HCT116 (cell line): ENCODE measurements around the gene PLEKHA8. TPM values are rescaled to one million over a fixed set of nuclear protein-coding genes. Genes with fewer than 3 reads are reported as not detected.

ENCODE experiments used
- ATAC-seq: fragments of 200-7000 bp; cut with Tn5 transposase; 2 replicates; pipeline ENCODE4 v1.9.1; 2020; ENCODE audit warnings: mild to moderate bottlenecking, moderate library complexity
- BruUV-seq: library from RNA; stranded (reverse); fragments of 400-500 nt; replicated peaks from 2 replicates; lab custom pipeline; 2021; lab: Mats Ljungman, UMichigan
- CTCF ChIA-PET: fragments of 300-600 bp; sonication (Branson Sonifier 250); formaldehyde crosslinking; loops from one replicate; lab custom pipeline; 2021; ENCODE audit warnings: antibody characterized with exemption; lab: Charles Lee
- POLR2A ChIA-PET: fragments of 300-600, 350-600 bp; sonication (Branson Sonifier 250); formaldehyde crosslinking; loops from one replicate; lab custom pipeline; 2021; ENCODE audit warnings: antibody characterized with exemption; lab: Charles Lee
- RAD21 ChIA-PET, 2 experiments: fragments of 300-600 bp; sonication (Branson Sonifier 250); formaldehyde crosslinking; loops; one replicate each; lab custom pipeline; 2023; ENCODE audit warnings: low total read pairs in 2 of 2; ENCODE audit not compliant: uncharacterized antibody in 2 of 2, unreplicated experiment in 2 of 2, low non-redundant PET in 1 of 2; lab: Charles Lee
- DNase-seq: peaks from one replicate; pipeline ENCODE4 v3.0.0-alpha.2; 2010; ENCODE audit warnings: low read depth, low spot score
- H2AFZ ChIP-seq: fragments of 200-600 bp; shearing (Covaris generic), sonication (generic); 2 replicates; pipeline ENCODE4 v1.6.1; 2017; ENCODE audit warnings: low read depth, mixed run types, mixed read lengths, antibody characterized with exemption, low read length; ENCODE audit not compliant: poor library complexity, severe bottlenecking
- H3K27ac ChIP-seq: 2 replicates; pipeline ENCODE4 v1.5.1; 2012; ENCODE audit warnings: low read depth, low read length
- H3K27me3 ChIP-seq: fragments of 200-600 bp; sonication (generic); 2 replicates; pipeline ENCODE4 v1.6.1; 2016; ENCODE audit warnings: mixed run types, low read length, mixed read lengths; ENCODE audit not compliant: insufficient read depth
- H3K36me3 ChIP-seq, 2 experiments: fragments of 200-500 bp in 1 of 2; fragments of 200-600 bp in 1 of 2; sonication (Bioruptor generic) in 1 of 2; sonication (generic) in 1 of 2; 2 replicates each; pipeline versions ENCODE4 v1.5.1 to v1.6.1; 2014 to 2016; ENCODE audit warnings: low read length in 2 of 2, inconsistent platforms in 1 of 2, mixed read lengths in 1 of 2, mixed run types in 1 of 2; ENCODE audit not compliant: insufficient read depth in 2 of 2, control insufficient read depth in 1 of 2
- H3K4me1 ChIP-seq, 2 experiments: fragments of 200-600 bp in 1 of 2; sonication (generic) in 1 of 2; 2 replicates each; pipeline versions ENCODE4 v1.5.1 to v1.6.1; 2012 to 2017; ENCODE audit warnings: low read length in 2 of 2, inconsistent platforms in 1 of 2, mild to moderate bottlenecking in 1 of 2, mixed read lengths in 1 of 2, mixed run types in 1 of 2, moderate library complexity in 1 of 2; ENCODE audit not compliant: insufficient read depth in 2 of 2, control insufficient read depth in 1 of 2
- H3K4me2 ChIP-seq: fragments of 200-600 bp; sonication (generic); 2 replicates; pipeline ENCODE4 v1.6.1; 2017; ENCODE audit warnings: mixed run types, low read length, mixed read lengths
- H3K4me3 ChIP-seq, 2 experiments: fragments of 200-600 bp in 1 of 2; sonication (generic) in 1 of 2; replicated peaks in 1 of 2; 2 replicates each; pipeline ENCODE4 v1.5.1; 2011 to 2016; ENCODE audit warnings: low read length in 2 of 2, control low read depth in 1 of 2, low read depth in 1 of 2, mild to moderate bottlenecking in 1 of 2, mixed read lengths in 1 of 2, mixed run types in 1 of 2
- H3K79me2 ChIP-seq: fragments of 200-600 bp; sonication (generic); 2 replicates; pipeline ENCODE4 v1.6.1; 2017; ENCODE audit warnings: mild to moderate bottlenecking, mixed run types, low read length, moderate library complexity, mixed read lengths; ENCODE audit not compliant: insufficient read depth
- H3K9ac ChIP-seq: fragments of 200-600 bp; sonication (generic); 2 replicates; pipeline ENCODE4 v1.6.1; 2016; ENCODE audit warnings: low read length, mixed read lengths
- H3K9me2 ChIP-seq: fragments of 200-600 bp; sonication (generic), shearing (Covaris generic); 2 replicates; pipeline ENCODE4 v1.6.1; 2017; ENCODE audit warnings: mixed run types, mild to moderate bottlenecking, moderate library complexity; ENCODE audit not compliant: insufficient read depth
- H3K9me3 ChIP-seq, 2 experiments: fragments of 200-500 bp in 1 of 2; fragments of 200-600 bp in 1 of 2; sonication (Bioruptor generic) in 1 of 2; sonication (generic) in 1 of 2; 2 replicates each; pipeline ENCODE4 v1.6.1; 2014 to 2017; ENCODE audit warnings: low read length in 2 of 2, mixed read lengths in 2 of 2, inconsistent platforms in 1 of 2, low read depth in 1 of 2, mild to moderate bottlenecking in 1 of 2, mixed run types in 1 of 2, moderate library complexity in 1 of 2; ENCODE audit not compliant: control insufficient read depth in 1 of 2, insufficient read depth in 1 of 2
- H4K20me1 ChIP-seq: fragments of 200-600 bp; sonication (generic), shearing (Covaris generic); 2 replicates; pipeline ENCODE4 v1.6.1; 2017; ENCODE audit warnings: mixed run types, mild to moderate bottlenecking, moderate library complexity; ENCODE audit not compliant: insufficient read depth
- EGR1 ChIP-seq: IDR thresholded peaks from 2 replicates; pipeline ENCODE4 v1.6.1; 2012; ENCODE audit warnings: low read depth
- ELF1 ChIP-seq: IDR thresholded peaks from 2 replicates; pipeline ENCODE4 v1.6.1; 2012; ENCODE audit warnings: low read depth, borderline replicate concordance
- JUND ChIP-seq: IDR thresholded peaks from 2 replicates; pipeline ENCODE4 v1.6.1; 2012
- POLR2A ChIP-seq: IDR thresholded peaks from 2 replicates; pipeline ENCODE4 v1.7.0; 2011; ENCODE audit warnings: borderline replicate concordance; ENCODE audit not compliant: insufficient read depth, insufficient read length; ENCODE audit errors: extremely low read depth
- POLR2AphosphoS5 ChIP-seq: IDR thresholded peaks from 2 replicates; pipeline ENCODE4 v1.6.1; 2011; ENCODE audit warnings: mild to moderate bottlenecking, low read depth, low read length, moderate library complexity
- RAD21 ChIP-seq: IDR thresholded peaks from 2 replicates; pipeline ENCODE4 v1.6.1; 2012; ENCODE audit warnings: low read depth, mild to moderate bottlenecking
- SIN3A ChIP-seq: IDR thresholded peaks from 2 replicates; pipeline ENCODE4 v1.6.1; 2012; ENCODE audit warnings: low read depth
- SP1 ChIP-seq: IDR thresholded peaks from 2 replicates; pipeline ENCODE4 v1.6.1; 2012; ENCODE audit warnings: low read depth
- SRF ChIP-seq: IDR thresholded peaks from 2 replicates; pipeline ENCODE4 v1.6.1; 2012; ENCODE audit warnings: low read depth
- YY1 ChIP-seq: IDR thresholded peaks from 2 replicates; pipeline ENCODE4 v1.6.1; 2011; ENCODE audit warnings: low read length, low read depth, moderate library complexity, mild to moderate bottlenecking; ENCODE audit not compliant: insufficient replicate concordance; ENCODE audit errors: extremely low read depth
- ZFX ChIP-seq: fragments of 450-650 bp; IDR thresholded peaks from 2 replicates; pipeline ENCODE4 v1.6.1; 2017
- intact Hi-C: fragments of 100-400 bp; cut with micrococcal nuclease; formaldehyde crosslinking; loops from 2 replicates; pipeline ENCODE4 v1.10.0; 2022
- total RNA-seq: library from RNA; stranded (reverse); gene quantifications from one replicate; pipeline ENCODE4 v1.2.1, GENCODE V29; 2021; ENCODE audit not compliant: unreplicated experiment
- TF ChIP-seq, protein P1 (sequence below): IDR thresholded peaks from 2 replicates; pipeline ENCODE4 v1.6.1; 2012
- TF ChIP-seq, protein P2 (sequence below): IDR thresholded peaks from 2 replicates; pipeline ENCODE4 v1.6.1; 2011; ENCODE audit warnings: mild to moderate bottlenecking, low read length, moderate library complexity; ENCODE audit not compliant: insufficient replicate concordance; ENCODE audit errors: extremely low read depth
- TF ChIP-seq, protein P3 (sequence below), 3 experiments: fragments of 200-600 bp in 1 of 3; sonication (generic) in 1 of 3; IDR thresholded peaks in 2 of 3; conservative IDR thresholded peaks in 1 of 3; 2 replicates each; pipeline ENCODE4 v1.5.1; 2012 to 2017; ENCODE audit warnings: low read depth in 2 of 3, low read length in 2 of 3, antibody characterized with exemption in 1 of 3, borderline replicate concordance in 1 of 3, control low read depth in 1 of 3, mild to moderate bottlenecking in 1 of 3, mixed read lengths in 1 of 3, mixed run types in 1 of 3, moderate library complexity in 1 of 3; ENCODE audit not compliant: insufficient read depth in 1 of 3

Gene PLEKHA8
- total RNA-seq, 1 experiment from 2014 or later: 13.6 TPM

DNA sequence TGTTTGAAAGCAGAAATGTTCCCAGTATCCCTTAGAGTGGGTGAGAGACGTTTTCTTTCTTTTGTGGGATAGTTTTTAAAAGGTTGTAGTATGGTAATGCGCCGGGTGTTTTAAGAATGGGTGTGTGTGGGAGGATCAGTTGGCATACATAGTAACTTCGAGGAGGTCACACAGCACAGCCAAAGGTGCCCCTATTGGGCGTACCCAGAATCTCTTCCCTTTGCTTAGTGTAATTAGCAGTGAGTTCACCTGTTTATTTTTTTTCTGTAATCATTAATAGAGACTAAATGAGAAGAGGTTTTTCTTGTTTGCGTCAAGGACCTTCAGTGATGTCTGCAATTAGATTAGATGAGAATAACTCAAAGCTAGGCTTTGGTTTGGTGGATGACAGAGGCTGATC lies 1.5 kb downstream of the PLEKHA8 start:
- intact Hi-C loops: no loop called here
- DNase-seq (no peak), ATAC-seq (no peak)
- peak overlapping the region; percentile 50 to 72 for H3K4me3 ChIP-seq
- H3K9me3 ChIP-seq: no peaks in the 10 kb centered on the region
- peaks cover 15 to 32% of the 10 kb centered on the region in 2 experiments for H3K4me1 ChIP-seq
- H2AFZ ChIP-seq: no peak overlapping the region
- no peaks in the 10 kb centered on the region for H3K9me2 ChIP-seq
- no peaks in the 10 kb centered on the region for H3K27me3 ChIP-seq
- RAD21 ChIA-PET: no interaction called here
- peaks cover 44% of the 10 kb centered on the region for H3K79me2 ChIP-seq
- peak overlapping the region; percentile 94 for H3K4me2 ChIP-seq
- CTCF ChIA-PET: no interaction called here
- peaks cover 0 to 4% of the 10 kb centered on the region in 2 experiments; a peak in 1 of 4 replicates for H3K36me3 ChIP-seq
- H4K20me1 ChIP-seq: peaks cover 10% of the 10 kb centered on the region; the same call in 1 of the 2 replicates
- H3K9ac ChIP-seq: peak overlapping the region; percentile 58; the same call in 1 of the 2 replicates
- no peak overlapping the region for H3K27ac ChIP-seq
- TF ChIP-seq, protein P1, sequence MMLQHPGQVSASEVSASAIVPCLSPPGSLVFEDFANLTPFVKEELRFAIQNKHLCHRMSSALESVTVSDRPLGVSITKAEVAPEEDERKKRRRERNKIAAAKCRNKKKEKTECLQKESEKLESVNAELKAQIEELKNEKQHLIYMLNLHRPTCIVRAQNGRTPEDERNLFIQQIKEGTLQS: no peak
- no peak for TF ChIP-seq EGR1
- TF ChIP-seq SIN3A: no peak
- POLR2A ChIA-PET: no interaction called here
- TSS peak; percentile 48 for BruUV-seq

DNA sequence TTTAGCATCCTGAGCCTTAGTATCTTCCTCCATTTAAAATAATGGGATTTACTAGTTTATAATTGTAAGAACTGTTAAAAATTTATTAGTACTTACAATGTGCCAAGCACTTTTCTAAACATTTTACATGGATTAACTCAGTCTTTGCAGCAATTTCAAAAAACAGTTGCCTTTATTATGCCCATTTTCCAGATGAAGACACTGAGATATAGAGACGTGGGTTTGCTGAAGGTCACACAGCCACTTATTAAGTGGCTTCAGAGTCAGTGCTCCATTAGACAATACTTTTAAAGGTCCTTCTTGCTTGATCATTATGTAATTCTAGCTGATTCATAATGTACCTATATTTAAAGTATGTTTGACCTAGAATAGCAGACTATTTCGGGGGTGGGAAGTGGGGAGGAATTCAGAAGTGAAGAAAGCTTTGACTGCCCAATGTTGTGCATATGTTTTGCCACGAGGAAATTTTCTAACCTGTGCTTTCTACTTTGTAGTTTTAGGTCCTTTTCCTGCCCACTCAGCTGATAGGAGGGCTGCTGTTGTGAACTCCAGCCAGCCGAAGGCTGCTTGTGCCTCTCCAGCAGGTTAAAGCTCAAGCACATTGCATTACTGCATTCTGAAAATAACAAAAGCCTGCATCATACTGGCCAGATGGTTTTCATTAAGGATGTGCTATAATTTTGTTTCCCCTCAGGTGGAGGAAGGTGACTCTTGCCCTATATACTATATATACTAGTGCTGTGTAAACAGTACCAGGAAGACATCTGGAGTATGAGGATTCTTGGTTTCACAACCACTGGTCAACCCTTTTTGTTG lies 4.3 kb downstream of the PLEKHA8 start:
- H3K9me2 ChIP-seq: no peaks in the 10 kb centered on the region
- BruUV-seq: no TSS peak
- H3K4me1 ChIP-seq: peaks cover 10 to 16% of the 10 kb centered on the region in 2 experiments
- no peak overlapping the region for H3K4me2 ChIP-seq
- H3K27me3 ChIP-seq: no peaks in the 10 kb centered on the region
- no peak overlapping the region for H3K4me3 ChIP-seq
- peaks cover 0 to 4% of the 10 kb centered on the region in 2 experiments; a peak in 1 of 4 replicates for H3K36me3 ChIP-seq
- CTCF ChIA-PET: no interaction called here
- H3K9me3 ChIP-seq: no peaks in the 10 kb centered on the region
- RAD21 ChIA-PET: no interaction called here
- ATAC-seq: no peak
- DNase-seq: no peak
- intact Hi-C loops: no loop called here
- no peak overlapping the region for H3K27ac ChIP-seq
- POLR2A ChIA-PET: no interaction called here
- no peak overlapping the region for H2AFZ ChIP-seq
- H4K20me1 ChIP-seq: peaks cover 10% of the 10 kb centered on the region; the same call in 1 of the 2 replicates
- H3K9ac ChIP-seq: no peak overlapping the region
- H3K79me2 ChIP-seq: peaks cover 33% of the 10 kb centered on the region
- TF ChIP-seq, protein P1: no peak
- TF ChIP-seq ZFX (no peak), POLR2AphosphoS5 (no peak), YY1 (no peak), RAD21 (no peak), POLR2A (no peak), ELF1 (no peak), JUND (no peak), SRF (no peak), SP1 (no peak)
- TF ChIP-seq, protein P2, sequence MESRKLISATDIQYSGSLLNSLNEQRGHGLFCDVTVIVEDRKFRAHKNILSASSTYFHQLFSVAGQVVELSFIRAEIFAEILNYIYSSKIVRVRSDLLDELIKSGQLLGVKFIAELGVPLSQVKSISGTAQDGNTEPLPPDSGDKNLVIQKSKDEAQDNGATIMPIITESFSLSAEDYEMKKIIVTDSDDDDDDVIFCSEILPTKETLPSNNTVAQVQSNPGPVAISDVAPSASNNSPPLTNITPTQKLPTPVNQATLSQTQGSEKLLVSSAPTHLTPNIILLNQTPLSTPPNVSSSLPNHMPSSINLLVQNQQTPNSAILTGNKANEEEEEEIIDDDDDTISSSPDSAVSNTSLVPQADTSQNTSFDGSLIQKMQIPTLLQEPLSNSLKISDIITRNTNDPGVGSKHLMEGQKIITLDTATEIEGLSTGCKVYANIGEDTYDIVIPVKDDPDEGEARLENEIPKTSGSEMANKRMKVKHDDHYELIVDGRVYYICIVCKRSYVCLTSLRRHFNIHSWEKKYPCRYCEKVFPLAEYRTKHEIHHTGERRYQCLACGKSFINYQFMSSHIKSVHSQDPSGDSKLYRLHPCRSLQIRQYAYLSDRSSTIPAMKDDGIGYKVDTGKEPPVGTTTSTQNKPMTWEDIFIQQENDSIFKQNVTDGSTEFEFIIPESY: no peak
- TF ChIP-seq, protein P3, sequence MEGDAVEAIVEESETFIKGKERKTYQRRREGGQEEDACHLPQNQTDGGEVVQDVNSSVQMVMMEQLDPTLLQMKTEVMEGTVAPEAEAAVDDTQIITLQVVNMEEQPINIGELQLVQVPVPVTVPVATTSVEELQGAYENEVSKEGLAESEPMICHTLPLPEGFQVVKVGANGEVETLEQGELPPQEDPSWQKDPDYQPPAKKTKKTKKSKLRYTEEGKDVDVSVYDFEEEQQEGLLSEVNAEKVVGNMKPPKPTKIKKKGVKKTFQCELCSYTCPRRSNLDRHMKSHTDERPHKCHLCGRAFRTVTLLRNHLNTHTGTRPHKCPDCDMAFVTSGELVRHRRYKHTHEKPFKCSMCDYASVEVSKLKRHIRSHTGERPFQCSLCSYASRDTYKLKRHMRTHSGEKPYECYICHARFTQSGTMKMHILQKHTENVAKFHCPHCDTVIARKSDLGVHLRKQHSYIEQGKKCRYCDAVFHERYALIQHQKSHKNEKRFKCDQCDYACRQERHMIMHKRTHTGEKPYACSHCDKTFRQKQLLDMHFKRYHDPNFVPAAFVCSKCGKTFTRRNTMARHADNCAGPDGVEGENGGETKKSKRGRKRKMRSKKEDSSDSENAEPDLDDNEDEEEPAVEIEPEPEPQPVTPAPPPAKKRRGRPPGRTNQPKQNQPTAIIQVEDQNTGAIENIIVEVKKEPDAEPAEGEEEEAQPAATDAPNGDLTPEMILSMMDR (IDR thresholded peaks at IDR 0.05 in 2 of 3, conservative IDR thresholded peaks at IDR 0.05 in 1 of 3; ENCODE audit: borderline replicate concordance in 1 of 3, insufficient read depth in 1 of 3, low read depth in 2 of 3, low read length in 2 of 3): no peak
